GM23338 (cell line): Measurements from ENCODE around the gene ANAPC4.

Source experiments
- CREB1 ChIP-seq: fragments of 250-450 bp; sonication (Bioruptor Pico); IDR thresholded peaks from 2 replicates; pipeline ENCODE4 v1.5.0; 2020; ENCODE audit warnings: low read depth, mild to moderate bottlenecking, moderate library complexity
- CTCF ChIP-seq, 2 experiments: fragments of 200-600 bp in 1 of 2; sonication (generic) in 1 of 2; conservative IDR thresholded peaks; 2 replicates each; pipeline versions ENCODE4 v1.5.1 to v1.6.1; 2016 to 2017; ENCODE audit warnings: antibody characterized with exemption in 2 of 2, low read depth in 2 of 2, mild to moderate bottlenecking in 2 of 2, moderate library complexity in 1 of 2
- EZH2 ChIP-seq: fragments of 200-600 bp; sonication (generic); IDR thresholded peaks from one replicate; pipeline ENCODE4 v1.8.0; 2017; ENCODE audit warnings: antibody characterized with exemption, mild to moderate bottlenecking, low read depth; ENCODE audit not compliant: unreplicated experiment
- EZH2phosphoT487 ChIP-seq: fragments of 200-600 bp; sonication (generic); IDR thresholded peaks from one replicate; pipeline ENCODE4 v1.8.1; 2018; ENCODE audit warnings: antibody characterized with exemption; ENCODE audit not compliant: unreplicated experiment
- POLR2AphosphoS5 ChIP-seq: IDR thresholded peaks from 2 replicates; pipeline ENCODE4 v1.6.1; 2016; ENCODE audit warnings: antibody characterized with exemption, low read depth
- REST ChIP-seq: IDR thresholded peaks from one replicate; pipeline ENCODE4 v1.6.1; 2018; ENCODE audit warnings: antibody characterized with exemption; ENCODE audit not compliant: unreplicated experiment

- no peak for TF ChIP-seq REST
- no peak for TF ChIP-seq CTCF (conservative IDR thresholded peaks at IDR 0.05; ENCODE audit: low read depth in 2 of 2)
- no peak for TF ChIP-seq EZH2
- TF ChIP-seq POLR2AphosphoS5 = peak; percentile 87
- no peak for TF ChIP-seq CREB1 (CRISPR knock-in tag)
- TF ChIP-seq EZH2phosphoT487 = no peak
These were observed at the start of gene ANAPC4 for GRCh38 chr4:25376754-25377571.
